CD4-positive, alpha-beta T cell treated with Interleukin-4 for 4 hours (primary cell): ENCODE measurements around the gene INKA1.
"Not testable (repeated sequence)": the region's sequence is repeated elsewhere in the genome, so short reads cannot be mapped to it uniquely, and the experiment has no call there.

Experiments
- DNase-seq: peaks from one replicate; pipeline ENCODE4 v3.0.0-alpha.2; 2020

The INKA1 gene

DNA sequence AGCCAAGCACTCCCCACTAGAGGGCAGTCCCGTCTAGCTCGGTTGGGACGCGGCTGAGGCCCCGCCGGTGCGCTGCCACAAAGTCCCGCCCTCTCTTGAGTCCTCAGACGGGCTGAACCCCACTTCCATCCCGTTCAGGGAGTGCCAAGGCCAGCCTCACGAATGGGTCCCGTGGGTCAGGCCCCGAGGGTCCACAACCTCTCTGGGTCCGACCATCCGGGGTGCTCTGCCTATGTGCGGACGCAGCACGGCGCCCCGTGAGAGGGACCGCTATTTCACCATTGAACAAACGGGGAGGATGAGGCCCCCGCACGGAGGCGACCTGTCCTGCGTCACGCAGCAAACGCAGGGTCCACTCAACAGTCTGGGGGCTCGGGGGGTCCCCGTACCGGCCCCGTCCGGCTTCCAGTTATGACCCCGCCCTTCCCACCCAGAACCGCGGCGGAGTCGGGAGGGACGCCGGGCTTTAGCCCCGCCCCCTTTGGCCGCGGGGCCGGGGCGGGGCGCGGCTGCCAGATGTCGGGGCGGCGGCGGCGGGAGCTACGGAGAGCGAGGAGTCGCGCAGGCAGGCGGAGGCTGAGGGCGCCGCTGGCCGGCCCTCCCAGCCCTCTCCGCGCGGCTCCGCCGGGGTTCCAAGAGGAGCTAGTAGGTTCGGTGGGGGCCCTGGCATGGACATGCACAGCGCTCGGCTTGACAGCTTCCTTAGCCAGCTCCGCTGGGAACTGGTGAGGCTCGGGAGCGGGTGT is at the start of gene INKA1:
TSS of gene INKA1 (plus strand) at position 543 of the 746 bp plus-strand sequence. CDS start at position 675, 132 bp downstream.
- DNase-seq, result peak; percentile 85

DNA sequence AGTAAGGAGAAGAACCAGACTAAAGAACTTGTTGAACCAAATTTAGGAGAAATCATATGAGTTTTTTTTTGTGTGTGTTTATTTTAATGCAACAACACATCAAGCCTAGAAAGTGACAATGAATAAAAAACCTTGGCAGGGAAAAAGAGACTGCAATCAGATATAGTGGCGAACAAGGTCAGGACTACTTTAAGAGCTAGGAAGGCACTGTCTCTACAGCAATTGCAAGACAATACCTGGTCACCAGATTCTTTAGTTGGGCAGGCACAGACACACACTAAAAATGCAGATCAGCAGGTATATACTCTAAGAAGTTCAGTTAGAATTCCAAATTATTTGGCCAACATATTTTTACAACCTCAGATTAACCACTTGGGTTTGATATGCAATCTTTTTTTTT is 48.5 kb upstream of the INKA1 start:
- no peak for DNase-seq

DNA sequence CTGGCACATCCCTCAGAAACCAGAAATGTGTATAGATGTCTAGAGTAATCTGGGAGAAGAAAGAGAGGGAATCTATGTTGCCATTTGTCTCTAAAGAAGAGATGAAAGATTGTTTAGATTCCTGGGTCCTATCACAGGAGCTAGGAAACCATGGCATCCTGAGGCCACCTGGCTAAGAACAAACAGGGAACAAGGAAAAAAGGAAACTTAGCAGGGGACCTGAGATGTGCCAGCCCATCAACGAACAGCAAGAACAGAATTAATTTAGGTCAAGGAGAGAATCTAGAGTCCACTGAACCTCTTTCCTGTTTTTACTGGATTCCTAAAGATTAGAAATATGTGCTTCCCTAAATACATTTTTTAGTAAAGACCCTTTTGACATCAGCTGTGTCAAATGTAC is 47.0 kb upstream of the INKA1 start:
- no peak for DNase-seq

DNA sequence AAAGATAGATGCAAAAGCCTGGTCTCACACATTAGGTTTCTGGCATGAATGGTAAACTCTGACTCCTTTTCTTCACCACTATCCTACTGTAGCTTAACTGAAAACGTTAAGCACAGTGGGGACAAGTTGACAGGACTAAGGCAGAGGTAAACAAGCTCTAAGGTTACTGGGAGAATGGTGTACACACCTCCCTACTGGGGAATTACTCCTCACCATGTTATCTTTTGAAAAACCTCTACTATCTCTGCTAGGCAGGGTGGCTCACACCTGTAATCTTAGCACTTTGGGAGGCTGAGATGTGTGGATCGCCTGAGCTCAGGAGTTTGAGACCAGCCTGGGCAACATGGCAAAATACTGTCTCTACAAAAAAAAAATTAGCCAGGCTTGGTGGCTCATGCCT is 45.9 kb upstream of the INKA1 start:
- DNase-seq, result no peak

DNA sequence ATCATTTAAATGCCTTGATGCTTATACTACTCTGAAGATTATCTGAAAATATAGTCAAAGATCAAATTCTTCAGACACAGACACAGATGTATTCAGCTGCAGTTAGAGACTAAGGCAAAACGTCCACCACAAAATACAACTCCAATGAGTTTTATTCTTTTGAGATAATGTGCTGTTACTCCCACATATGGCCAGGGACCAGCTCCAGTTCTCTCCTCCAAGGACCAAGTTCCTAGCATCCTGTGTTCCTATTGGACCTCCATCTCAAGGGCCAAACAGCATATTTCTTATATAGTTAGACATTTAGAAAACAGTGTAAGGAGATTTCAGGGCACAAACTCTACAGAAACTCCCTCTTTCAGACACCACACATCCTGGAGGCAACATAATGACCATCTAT is 43.8 kb upstream of the INKA1 start:
- DNase-seq, result no peak

DNA sequence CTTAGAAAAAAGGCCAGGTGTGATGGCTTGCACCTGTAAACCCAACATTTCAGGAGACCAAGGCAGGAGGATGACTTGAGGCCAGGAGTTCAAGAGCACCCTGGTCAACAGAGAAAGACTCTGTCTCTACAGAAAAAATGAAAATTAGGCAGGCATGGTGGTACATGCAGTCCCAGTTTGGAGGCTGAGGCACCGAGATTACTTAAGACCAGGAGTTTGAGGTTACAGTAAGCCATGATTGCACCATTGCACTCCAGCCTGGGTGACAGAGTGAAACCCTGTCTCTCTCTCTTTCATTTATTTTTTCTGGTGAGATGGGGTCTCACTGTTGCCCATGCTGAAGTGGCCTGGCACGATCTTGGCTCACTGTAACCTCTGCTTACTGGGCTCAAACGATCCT is 41.4 kb upstream of the INKA1 start:
- no peak for DNase-seq

DNA sequence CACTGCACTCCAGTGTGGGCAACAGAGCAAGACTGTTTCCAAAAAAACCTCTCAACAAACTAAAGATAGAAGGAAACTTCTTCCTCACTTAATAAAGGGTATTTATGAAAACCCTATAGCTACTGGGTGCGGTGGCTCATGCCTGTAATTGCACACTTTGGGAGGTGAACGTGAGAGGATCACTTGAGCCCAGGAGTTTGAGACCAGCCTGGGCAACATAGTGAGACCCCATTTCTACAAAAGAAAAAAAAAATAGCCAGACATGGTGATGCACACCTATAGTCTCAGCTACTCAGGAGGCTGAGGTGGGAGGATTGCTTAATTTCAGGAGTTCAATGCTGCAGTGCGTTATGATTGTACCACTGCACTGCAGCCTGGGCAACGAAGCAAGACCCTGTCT is 39.1 kb upstream of the INKA1 start:
- no peak for DNase-seq

DNA sequence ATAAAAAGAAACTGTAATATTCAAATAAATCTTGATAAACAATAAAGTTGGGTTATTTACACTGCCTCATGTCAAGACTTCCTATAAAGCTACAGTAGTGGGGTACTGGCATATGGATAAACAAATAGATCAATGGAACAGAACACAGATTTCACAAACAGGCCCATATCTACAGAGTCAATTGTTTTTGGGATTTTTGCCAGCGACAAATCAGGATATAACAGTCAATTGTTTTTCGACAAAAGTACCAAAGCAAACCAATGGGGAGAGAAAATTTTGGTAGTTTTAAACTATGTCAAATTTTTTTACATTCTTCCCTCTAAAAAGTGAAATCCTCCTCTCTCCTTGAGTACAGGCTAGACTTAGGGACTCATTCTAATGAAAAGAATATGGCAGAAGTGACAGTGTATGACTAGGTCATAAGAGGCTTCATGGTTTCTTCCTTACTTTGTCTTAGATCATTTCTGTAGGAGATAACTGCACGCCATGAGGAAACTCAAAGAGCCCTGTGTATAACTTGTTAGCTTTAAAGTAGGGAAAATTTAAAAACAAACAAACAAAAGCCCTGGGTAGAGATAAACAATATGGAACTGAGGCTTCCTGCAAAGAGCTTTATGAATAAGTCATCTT is 33.7 kb upstream of the INKA1 start:
- DNase-seq, result no peak

DNA sequence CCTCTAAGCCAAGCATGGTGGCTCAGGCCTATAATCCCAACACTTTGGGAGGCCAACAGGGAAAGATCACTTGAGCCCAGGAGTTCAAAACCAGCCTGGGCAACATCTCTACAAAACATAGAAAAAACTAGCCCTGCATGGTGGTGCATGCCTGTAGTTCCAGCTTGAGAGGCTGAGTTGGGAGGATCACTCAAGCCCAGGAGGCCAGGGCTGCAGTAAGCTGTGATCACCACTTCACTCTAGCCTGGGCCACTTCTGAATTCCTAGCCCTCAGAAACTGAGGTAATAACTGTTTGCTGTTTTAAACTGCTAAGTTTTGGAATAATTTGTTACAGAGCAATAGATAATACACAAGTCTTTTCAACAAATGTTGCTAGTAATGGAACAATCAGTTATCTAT is 33.1 kb upstream of the INKA1 start:
- no peak for DNase-seq

DNA sequence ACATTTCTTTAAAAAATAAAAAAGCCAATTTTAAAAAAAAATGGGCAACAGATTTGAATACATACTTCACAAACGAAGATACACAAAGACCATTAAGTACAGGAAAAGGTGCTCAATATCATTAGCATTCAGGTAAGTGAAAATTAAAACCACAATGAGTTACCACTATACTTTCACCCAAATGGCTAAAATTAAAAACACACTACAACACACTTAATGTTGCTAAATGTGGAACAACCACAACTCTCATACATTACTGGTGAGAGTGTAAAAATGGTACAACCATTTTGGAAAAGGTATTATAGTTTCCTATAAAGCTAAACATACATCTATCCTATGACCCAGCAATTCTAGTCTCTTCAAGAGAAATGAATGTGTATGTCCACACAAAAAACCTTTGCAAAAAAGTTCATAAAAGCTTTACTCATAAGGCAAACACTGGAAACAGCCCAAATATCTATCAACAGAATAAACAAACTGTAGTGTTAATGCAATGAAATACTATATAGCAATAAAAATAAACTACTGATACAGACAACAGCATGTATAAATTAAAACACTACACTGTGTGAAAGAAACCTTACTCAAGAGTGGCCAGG is 31.6 kb upstream of the INKA1 start:
- DNase-seq, result no peak

DNA sequence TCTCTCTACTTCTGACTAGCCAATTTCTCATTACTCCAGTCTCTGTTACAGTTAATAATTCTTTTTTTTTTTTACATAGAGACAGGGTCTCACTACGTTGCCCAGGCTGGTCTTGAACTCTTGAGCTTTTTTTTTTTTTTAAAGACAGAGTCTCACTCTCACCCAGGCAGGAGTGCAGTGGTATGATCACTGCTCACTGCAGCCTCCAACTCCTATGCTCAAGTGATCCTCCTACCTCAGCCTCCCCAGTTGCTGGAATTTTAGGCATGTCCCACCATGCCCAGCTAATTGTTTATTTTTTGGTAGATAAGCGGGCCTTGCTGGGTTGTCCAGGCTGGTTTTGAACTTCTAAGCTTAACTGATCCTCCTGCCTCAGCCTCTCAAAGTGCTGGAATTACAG is 30.4 kb upstream of the INKA1 start:
- DNase-seq, result no peak

DNA sequence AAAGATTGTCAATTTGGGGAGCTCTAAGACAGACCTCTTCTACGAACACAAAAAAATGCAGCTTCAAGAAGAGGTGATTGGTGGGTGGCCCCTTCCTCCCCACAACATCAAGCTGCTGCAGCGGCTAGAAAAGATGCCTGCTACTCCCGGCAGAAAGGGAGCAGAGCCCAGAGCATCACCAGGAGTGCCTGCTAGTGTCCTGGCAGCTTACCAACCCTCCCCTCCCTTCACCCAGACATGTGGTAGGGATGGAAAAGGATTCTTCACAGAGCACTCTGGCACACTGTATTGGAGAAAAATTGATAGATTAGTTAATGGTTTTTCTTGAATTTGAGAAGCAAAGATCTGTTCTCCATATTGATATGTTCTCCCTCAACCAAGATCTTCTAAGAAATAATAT is 27.5 kb upstream of the INKA1 start:
- DNase-seq, result no peak

DNA sequence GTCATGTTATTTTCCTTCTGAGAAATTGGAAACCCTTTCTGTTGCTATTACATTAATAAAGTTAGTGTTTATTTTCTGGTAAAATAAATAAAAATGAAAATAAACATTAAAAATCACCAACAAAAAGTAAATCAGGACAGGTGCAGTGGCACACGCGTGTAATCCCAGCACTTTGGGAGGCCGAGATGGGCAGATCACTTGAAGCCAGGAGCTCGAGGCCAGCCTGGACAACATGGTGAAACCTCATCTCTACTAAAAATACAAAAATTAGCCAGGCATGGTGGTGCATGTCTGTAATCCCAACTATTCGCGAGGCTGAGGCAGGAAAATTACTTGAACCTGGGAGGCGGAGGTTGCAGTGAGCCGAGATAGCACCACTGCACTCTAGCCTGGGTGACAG is 27.0 kb upstream of the INKA1 start:
- DNase-seq, result not testable (repeated sequence)

DNA sequence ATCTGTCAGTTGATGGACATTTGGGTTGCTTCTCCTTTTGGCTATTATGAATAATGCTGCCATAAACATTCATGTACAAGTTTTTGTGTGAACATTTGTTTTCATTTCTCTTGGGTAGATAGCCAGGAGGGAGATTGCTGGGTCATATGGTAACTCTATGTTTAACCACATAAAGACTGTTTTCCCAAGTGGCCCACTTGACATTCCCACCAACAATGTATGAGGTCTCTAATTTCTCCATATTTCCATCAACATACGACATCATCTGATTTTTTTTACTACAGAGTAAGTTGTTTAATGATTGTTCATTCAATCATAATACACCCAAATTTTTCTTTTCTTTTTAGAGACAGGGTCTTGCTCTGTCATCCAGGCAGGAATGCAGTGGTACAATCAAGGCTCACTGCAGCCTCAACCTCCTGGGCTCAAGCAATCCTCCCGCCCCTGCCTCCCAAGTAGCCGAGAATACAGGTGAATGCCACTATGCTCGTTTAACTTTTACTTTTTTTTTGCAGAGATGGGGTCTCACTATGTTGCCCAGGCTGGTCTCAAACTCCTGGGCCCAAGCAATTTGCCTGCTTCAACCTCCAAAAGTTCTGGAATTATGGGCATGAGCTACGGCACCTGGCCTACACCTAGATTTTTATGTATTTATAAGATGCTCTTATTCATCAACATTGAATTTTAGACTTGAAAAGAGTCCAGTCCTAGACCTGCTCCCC is 23.5 kb upstream of the INKA1 start:
- DNase-seq, result no peak

DNA sequence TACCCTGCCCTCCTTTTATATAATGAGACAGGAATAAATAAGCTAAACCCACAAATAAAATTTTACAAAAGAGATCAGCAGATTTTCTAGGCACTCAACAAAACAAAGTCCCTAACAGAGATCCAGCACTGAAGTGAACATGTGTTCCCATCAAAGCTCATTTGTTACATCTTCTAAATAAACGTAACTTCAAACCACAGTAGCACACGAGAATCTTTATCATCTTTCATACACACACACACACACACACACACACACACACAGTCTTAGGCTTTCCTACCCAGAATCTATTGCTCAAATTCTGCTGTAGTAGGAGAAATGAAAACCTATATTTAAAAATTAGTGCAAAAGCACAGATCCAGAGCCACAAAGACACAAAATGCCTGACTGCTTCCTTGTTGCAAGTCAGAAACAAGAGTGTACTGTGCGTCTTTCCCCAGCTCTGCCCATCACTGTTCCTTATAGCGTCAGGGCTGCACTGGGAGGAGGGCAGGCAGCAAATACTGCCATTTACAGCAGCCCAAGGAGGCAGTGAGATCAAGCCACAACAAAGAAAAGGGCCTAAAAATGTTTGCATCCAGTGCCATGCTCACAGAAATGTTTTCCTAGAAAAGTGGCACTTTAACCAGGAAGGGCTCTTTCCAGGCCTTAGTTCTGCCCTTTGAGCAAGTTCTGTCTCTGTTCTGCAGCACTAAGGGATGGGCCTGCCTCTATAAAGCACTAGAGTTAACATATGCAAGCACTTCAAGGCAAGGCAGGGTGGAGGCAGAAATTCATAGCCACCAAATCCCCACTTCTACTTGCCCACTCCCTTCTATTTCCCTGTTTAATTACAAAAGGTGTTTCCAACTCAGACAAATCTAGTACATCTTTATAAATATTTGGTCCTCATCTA is 22.7 kb upstream of the INKA1 start:
- DNase-seq, result no peak

DNA sequence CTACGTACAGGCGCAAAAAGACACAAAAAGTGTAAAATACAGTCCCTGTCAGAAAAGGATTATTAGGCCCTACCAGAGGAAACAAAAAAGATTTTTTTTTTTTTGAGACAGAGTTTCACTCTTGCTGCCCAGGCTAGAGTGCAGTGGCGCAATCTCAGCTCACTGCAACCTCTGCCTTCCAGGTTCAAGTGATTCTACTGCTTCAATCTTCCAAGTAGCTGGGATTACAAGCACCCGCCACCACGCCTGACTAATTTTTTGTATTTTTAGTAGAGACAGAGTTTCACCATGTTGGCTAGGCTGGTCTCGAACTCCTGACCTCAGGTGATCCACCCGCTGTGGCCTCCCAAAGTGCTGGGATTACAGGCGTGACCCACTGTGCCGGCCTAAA is 22.1 kb upstream of the INKA1 start:
- DNase-seq, result not testable (repeated sequence)

DNA sequence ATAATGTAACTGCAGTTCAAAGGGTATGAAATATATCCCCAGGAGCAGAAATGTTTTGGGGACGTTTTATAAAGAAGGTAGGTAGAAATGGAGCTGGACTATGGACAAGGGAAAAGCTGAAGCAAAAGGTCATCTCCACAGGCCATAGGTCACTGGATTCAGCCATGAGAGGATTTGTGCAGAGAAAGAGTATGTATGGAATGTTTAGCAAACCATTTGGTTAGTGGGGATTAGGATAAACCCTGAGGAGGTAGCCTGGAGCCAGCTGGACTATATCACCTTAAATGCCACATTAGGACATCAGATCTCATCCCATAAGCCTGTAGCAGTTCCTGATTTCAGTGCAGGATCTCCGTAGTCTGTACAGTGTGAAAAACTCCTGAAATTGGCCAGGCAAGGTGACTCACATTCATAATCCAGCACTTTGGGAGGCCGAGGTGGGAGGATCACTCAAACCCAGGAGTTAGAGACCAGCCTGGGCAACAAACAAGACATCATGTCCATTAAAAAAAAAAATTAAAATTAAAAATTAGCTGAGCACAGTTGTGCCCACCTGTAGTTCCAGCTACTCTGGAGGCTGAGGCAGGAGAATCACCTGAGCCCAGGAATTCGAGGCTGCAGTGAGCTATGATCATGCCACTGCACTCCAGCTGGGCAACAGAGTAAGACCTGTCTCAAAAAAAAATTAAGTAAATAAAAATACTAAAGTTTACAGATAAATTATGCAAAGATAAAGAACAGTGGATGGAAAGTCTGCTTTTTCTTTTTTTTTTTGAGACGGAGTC is 21.5 kb upstream of the INKA1 start:
- DNase-seq, result no peak

DNA sequence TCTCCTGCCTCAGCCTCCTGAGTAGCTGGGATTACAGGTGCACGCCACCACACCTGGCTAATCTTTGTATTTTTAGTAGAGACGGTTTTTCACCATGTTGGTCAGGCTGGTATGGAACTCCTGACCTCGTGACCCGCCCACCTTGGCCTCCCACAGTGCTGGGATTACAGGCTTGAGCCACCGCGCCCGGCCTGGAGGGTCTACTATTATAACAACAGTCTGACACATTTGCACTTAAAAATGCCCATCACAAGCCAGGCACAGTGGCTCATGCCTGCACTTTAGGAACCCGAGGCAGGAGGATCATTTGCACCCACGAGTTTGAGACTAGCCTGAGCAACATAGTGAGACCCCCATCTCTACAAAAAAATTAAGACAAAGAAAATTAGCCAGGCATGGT is 20.8 kb upstream of the INKA1 start:
- DNase-seq, result not testable (repeated sequence)

DNA sequence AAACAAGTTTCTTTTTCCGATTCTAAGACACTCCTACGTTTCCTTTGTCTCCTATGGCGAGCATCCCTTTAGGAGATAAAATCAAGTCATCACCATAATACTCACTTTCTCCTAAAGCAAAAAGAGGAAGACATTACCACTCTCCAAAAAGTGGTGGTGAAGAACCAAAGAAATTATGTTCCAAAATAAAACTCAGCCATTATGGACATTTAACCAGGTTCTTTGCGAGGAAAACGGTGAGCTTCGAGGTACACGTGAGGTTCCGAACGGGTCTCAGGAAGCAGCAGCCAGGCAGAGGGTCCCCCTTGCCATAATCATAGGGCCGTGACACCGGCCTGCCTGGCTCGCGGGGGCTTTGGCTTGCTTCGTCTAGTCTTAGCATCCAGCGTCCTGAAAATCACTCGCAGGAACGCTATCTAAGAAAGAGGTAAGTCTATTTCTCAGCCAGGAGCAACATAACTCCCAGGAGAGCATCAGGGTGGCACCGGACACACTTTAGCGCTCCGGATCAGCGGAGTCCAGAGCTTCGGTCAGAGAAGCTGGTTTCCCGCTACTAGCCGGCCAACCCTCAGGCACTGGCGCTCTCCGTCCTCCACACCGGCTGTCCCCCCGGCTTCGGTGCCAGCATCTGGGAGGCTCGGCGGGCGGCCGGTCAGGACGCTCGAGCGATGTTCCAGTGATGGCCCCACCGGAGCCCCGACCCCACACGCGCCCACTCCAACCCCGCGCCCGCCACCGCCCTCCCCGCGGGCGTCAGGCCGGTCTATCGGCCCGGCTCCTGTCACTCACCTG is 17.3 kb upstream of the INKA1 start:
- no peak for DNase-seq

DNA sequence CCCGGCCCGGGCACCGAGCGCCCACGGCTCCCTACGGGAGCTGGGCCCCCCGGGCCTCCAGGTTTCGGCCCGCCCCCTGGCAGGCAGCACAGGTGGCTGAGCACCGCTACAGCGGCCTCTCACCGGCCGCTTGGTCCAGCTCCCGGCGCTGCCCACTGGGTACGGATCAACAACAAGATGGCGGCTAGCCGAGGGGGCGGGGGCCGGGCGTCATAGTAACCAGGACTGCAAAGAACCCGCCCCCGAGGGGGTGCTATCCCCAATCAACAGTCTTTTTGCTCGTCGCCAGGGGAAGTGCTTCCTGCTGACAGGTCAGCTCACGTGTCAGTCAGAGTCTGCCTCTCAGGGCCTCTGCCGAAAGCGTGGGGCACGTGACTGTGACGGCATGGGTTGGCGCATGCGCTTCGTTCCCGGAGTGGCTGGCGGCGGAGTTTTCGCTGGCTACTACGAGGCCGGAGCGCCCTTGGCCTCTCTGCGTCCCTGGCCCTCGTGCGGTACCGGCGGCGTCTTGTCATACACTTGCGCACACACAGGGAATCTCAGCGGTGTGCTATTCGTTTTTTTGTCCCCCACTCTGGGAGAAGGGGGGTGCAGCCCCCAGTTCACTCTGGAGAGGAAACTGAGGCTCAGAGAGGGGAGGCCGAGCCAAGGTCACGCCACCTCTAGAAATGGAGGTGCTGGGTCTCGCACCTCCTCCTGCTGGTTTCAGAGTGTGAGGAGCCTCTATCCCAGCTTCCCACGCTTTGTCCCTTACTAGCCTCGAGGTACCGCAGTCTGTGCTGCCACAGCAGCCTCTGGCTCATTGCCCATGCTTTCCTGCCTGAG is 16.5 kb upstream of the INKA1 start, which contains the start of gene IP6K1:
TSS of gene IP6K1 (minus strand) at position 186 of the 825 bp plus-strand sequence. CDS start 38,502 bp downstream, outside the sequence.
- DNase-seq, result peak; percentile 100
